ENCODE results near the gene DPP3.
A peak's percentile ranks its signal among the peaks of the same experiment; 100 is the strongest.
"Not testable (repeated sequence)": the region's sequence is repeated elsewhere in the genome, so short reads cannot be mapped to it uniquely, and the experiment has no call there.

DPP3 gene

DNA sequence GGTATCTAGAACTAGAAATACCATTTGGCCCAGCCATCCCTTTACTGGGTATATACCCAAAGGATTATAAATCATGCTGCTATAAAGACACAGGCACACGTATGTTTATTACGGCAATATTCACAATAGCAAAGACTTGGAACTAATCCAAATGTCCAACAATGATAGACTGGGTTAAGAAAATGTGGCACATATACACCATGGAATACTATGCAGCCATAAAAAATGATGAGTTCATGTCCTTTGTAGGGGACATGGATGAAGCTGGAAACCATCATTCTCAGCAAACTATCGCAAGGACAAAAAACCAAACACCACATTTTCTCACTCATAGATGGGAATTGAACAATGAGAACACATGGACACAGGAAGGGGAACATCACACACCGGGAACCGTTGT lies 16.1 kb upstream of the DPP3 start:
- DNase-seq, result not testable (repeated sequence)

DNA sequence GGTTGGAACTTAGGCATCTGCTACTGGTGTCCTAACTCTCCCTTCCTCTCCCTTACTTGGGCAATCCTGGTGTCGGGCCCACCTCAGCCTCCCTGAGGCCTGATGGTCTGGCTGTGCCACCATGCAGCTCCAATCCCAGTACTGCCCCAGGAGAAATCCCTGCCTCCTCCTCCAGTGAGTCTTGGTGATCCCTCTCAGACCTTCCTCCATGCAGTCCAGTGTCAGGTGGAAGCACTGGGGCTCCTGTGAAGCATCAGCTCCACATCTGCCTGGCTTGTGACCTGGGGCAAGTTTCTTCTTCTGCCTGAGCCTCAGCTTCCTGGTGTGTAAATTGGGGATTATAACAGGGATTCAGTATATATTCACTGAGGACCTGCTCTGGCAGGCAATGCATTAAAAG lies 15.3 kb upstream of the DPP3 start:
- DNase-seq, result no peak

DNA sequence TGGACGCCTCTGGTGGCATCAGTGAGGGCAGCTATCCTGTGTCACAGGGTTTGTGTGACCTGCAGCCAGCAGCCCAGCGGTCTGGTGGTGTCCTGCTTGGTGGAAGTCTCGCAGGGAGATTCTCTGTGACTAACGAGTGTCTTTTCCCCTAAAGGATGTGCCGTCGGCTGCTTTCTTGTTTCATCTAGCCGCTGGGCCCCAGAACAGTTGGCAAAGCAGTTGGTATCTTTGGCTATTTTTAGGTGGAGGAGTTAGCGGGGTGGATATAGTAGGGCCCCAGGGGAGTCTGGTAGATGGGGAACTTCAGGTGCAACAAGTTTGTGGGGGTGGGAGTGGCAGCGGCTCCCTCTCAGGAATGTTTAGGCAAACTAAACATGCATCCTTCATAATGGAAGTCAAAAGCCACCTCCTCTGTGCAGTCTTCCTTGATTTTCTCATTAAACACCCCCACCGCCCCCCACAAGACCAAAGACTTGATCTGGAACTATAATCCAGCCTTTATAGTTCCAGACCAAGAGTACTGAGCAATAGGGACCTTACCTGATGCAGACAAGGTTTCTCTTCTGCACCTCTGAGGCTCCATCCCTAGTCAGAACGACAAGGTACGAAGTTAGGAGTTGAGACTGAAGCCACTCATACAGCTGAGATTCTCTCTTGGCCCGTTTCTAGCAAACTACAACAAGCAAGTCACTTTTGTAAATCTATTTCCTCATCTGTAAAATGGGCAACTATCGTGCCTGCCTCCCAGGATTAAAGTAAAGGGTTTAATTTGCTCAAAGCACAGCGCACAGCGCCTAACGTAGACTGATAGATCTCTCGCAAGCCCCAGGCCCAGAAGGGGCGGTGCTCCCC lies 14.6 kb upstream of the DPP3 start:
- DNase-seq, result no peak

DNA sequence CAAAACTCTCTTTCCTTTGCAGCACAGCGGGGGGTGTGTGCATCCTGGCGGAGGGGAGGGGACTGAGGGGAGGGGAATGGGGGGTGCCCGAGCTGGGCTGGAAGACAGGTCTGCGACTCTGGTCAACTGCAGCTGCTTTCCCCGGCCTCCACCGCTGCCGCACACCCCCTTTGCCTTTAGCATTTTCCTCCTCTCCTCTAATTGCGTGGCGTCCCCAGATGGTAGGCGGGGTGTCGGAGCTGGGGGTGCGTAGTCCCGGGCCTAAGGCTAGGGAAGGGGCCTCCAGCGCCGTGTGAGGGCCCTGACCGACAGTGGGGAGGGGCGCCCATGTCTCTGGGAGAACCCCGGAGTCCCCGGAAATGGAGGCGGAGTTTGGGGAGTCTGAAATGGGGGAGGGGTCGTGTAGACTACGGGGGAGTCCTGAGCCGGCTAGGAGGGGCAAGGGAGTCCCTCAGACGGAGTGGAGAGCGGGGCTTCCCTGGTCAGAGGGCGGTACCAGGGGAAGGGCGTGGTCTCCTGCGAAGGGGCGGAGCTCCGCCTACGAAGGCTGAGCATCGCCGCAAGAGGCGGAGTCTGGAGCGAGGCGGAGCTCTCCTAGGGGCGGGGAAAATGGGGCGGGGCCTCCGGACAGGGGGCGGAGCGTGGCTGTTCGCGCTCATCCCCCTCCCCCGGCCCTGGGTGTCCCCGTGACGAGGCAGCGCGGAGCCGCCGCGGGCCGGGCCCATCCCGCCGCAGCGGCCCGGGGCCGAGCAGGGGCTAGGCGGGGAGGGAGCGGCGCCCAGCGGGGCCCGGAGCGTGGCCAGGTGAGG lies 13.8 kb upstream of the DPP3 start, which contains the start of gene PELI3:
Gene PELI3, plus strand, starts transcription at position 681 of the 809 bp plus-strand sequence. CDS start 1,224 bp downstream, outside the sequence.
- DNase-seq, result peak; percentile 31 to 96 (median 88)

DNA sequence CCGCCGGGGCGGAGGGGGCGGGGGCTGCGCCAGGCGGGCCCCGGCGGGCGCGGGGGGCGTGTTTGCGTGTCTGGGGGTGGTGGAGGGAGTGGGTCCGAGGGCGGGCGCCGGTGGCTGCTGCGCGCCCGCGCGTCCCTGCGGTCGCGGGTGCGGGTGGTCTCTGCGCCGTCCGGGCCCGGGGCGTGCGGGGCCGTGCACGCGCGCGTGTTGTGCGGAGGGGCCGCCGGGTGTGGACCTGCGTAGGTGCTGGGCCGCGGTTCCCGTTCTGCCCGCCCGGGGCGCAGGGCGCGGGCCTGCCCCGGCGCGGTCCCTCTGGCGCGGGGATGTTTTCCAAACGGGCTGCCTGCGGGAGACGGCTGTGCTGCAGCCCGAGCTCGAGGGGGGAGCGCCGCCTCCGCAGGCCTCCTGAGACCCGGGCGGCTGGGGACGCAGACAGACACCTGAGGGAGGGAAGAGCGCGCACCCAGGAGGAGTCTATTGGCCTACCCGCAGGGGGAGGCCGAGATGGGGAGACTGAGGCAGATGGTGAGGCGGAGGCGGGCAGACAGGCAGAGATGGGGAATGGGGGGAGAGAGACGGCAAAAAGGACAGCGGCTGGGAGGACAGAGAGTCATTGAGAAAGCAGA lies 13.1 kb upstream of the DPP3 start:
- DNase-seq, result peak in 9 of 58 donors; percentile 15 to 64 (median 41)

DNA sequence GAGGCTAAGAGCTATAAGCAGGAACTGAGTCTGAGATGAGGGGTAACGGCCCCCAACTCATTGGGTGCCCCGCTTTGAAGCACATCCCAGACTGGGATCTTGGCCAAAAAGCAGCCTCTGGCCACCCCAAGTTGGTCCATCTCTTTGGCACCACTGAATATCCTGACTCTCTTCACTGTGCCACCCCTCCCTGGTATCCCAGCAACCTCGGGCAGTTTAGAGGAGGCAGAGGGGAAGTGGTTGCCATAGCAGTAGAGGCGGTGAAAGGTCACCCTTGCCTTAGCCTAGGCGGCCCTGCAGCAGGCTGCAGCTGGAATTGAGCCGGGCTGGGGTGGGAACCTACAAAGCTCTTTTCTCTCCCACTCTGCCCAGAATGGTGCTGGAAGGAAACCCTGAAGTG lies 12.5 kb upstream of the DPP3 start:
- DNase-seq, result peak in 3 of 58 donors; percentile 7 to 35 (median 13)

DNA sequence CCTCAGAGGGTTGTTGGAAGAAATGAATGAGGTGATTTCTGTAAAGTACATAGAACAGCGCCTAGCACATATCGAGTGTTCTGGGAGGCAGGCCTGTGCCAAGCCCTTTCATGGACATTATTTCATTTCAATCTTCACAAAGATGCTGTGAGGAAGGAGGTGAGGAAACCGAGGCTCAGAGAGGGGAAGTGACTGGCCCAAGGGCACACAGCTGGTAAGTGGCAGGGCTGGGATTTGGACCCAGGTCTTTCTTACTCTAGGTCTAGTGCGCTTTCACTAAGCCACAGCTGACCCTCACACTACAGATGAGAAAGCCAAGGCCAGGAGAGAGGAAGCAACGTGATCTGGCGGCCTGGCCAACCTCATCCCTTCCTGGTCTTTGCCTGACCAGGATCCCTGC lies 11.5 kb upstream of the DPP3 start:
- no peak for DNase-seq

DNA sequence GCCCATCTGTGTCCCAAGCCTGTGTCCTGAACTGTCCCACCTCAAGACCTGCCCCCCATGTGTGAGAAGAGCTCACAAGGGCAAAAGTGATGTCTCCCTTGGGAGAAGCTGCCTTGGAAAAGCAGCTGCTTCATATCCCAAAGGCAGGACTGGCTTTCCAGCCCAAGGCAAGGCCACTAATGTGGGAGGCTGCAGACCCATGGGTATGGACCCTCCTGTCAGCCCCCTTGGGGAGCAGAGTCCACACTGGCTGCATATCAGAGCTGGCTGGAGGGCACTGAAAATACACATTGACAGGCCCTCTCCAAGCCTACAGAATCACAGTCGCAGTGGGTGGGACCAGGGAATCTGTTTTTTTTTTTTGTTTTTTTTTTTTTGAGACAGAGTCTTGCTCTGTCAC lies 10.8 kb upstream of the DPP3 start:
- DNase-seq, result no peak

DNA sequence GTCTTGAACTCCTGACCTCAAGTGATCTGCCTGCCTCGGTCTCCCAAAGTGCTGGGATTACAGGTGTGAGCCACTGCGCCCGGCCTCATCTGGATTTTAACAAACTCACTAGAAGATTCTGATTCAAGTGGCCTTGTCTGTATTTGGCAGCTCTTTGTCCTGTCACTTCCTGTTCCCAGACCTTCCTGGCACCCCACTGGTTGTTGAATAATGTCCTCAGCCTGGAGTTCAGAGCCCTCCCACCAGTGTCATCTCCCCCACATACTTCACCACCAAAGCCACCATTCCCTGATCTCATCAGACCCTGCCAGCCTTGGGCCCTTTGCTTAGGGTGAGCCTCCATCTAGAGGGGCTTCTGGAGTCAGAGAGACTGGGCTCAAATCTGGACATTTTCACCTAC lies 10.2 kb upstream of the DPP3 start:
- DNase-seq, result no peak

DNA sequence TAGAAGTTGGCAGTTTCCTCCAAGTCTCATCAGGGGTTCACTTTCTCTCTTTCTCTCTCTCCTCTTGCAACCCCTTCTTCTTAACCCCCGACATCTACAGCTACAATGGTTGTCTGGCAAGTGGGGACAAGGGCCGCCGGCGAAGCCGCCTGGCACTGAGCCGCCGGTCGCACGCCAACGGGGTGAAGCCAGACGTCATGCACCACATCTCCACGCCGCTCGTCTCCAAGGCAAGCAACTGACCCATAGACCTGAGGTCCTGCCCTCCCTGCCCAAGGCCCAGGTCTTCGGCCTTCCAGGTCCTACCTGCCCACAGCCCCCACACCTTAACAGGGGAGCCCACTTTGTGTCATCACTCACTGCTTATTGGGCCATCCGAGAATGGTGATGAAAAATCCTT lies 9.1 kb upstream of the DPP3 start:
- DNase-seq, result no peak

DNA sequence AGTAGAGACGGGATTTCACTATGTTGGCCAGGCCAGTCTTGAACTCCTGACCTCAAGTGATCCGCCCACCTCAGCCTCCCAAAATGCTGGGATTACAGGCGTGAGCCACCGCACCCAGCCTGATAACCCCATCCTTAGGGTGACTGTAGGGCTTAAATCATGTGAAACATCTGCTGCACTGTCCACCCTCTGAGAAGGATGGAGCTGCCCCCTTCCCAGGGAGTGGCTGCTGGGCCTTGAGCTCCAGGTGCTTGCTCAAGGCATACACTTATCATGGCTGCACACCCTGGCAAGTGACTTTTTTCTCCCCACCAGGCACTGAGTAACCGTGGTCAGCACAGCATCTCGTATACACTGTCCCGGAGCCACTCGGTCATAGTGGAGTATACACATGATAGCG lies 8.2 kb upstream of the DPP3 start:
- no peak for DNase-seq

DNA sequence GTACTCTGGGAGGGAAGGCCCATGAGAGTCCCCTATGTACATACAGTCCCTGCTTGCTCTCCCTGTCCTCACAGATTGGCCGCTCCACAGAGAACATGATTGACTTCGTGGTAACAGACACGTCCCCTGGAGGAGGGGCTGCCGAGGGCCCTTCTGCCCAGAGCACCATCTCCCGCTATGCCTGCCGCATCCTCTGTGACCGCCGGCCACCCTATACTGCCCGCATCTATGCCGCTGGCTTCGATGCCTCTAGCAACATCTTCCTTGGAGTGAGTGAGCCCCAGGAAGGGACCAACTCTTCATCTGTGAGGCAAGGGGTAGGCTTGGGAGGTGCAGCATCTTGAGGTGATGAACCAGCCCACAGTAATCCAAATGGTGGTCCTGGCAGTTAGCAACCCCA lies 7.1 kb upstream of the DPP3 start:
- no peak for DNase-seq

DNA sequence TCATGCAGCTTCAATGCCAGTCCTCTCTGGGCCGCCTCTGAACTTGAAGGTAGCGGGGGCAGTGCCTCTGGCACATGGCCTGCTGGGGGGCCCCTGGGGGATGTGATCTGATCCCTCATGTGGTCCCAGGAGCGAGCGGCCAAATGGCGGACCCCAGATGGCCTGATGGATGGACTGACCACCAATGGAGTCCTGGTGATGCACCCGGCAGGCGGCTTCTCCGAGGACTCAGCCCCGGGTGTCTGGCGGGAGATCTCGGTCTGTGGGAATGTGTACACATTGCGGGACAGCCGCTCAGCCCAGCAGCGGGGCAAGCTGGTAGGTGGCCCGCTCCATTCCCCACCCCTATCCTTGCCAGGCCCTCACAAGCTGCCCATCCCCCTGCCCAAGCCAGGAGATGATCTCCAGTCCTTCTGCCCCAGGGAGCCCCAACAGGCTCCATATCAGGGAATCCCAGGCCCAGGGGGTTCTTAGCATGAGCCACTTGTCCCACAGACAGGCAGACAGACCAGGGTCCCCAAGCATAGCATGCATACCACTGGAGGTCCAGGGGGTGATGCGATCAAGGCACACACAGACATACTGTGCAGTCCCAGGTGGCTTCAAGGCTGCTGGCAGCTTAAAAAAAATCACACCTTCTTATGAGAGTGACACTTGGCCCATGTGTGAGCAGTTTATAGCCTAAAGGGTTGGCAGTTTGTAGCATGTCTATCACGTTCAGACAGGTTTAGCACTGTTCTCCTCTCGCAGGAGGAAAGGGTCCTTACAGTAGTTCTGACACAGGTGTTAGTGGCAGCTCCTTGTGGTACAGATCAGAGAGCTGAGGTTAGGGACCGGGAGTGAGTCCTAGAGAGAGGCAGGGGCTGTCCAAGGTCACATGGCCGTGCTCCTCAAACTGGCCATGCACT lies 6.4 kb upstream of the DPP3 start:
- no peak for DNase-seq

DNA sequence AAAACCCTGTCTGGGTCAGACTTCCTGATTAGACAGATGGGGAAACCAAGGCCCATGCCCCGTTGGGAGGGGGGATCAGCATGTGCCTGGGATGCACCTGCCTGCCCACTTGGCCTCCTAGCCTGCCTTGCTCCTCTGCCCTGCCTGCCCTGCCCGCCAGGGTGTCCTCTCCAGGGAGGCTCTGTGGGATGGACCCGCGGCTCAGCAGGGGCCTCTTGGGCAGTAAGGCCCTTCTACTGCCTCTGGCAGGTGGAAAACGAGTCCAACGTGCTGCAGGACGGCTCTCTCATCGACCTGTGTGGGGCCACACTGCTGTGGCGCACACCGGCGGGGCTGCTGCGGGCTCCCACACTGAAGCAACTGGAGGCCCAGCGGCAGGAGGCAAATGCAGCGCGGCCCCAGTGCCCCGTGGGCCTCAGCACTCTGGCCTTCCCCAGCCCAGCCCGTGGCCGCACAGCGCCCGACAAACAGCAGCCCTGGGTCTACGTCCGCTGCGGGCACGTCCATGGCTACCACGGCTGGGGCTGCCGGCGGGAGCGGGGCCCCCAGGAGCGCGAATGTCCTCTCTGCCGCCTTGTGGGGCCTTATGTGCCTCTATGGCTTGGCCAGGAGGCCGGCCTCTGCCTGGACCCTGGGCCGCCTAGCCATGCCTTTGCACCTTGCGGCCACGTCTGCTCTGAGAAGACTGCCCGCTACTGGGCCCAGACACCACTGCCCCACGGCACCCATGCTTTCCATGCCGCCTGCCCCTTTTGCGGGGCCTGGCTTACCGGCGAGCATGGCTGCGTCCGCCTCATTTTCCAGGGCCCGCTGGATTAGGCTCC lies 4.7 kb upstream of the DPP3 start:
- DNase-seq, result no peak

DNA sequence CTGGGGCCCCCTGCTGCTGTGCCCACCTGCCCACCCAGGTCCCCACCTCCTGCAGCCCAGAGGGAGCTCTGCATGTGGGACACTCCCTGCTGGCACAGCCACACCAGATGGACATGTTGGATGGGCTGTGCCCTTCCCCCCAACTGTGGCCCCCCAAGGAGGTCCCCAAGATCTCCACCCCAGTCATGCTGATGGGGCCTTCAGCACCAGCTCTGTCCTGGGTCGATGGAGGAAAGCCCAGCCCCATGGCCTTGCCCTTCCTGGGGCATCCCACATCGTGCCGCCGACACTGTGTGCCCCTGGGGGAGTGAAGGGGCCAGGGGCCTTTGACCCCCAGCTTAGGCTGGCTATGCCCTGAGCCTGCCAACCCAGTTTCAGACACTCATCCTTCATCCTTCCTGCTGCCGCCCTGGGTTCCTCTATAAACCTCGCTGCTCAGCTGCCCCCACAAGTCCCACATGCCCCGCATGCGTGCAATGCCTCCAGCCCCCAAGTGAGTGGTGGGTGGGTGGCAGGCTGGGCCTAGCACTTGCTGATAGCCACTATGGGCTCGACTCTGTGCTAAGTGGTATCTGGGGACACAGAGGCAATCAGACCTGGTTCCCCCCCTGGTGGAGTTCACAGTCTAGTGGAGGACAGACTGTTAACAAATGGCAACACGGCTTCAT lies 3.9 kb upstream of the DPP3 start:
- DNase-seq, result no peak

DNA sequence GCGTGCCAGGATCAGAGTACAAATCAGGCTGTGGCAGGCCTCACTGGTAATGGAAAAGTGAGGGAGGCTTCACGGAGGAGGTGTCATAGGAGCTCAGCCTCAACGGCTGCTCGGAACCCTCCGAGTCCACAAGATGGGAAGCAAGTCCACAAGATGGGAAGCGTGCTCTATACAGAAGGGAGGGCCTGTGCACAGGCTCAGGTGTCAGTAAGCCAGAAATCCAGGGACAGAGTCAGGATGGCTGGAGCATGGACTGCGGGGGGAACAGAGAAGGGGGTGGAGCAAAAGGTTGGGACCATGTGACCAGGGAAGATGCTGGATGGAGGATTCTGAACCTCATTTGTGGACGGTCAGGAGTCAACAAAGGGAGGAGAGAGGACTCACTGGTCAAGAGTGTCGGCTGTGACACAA lies 3.4 kb upstream of the DPP3 start:
- DNase-seq, result peak in 4 of 58 donors; percentile 10 to 20 (median 15)

DNA sequence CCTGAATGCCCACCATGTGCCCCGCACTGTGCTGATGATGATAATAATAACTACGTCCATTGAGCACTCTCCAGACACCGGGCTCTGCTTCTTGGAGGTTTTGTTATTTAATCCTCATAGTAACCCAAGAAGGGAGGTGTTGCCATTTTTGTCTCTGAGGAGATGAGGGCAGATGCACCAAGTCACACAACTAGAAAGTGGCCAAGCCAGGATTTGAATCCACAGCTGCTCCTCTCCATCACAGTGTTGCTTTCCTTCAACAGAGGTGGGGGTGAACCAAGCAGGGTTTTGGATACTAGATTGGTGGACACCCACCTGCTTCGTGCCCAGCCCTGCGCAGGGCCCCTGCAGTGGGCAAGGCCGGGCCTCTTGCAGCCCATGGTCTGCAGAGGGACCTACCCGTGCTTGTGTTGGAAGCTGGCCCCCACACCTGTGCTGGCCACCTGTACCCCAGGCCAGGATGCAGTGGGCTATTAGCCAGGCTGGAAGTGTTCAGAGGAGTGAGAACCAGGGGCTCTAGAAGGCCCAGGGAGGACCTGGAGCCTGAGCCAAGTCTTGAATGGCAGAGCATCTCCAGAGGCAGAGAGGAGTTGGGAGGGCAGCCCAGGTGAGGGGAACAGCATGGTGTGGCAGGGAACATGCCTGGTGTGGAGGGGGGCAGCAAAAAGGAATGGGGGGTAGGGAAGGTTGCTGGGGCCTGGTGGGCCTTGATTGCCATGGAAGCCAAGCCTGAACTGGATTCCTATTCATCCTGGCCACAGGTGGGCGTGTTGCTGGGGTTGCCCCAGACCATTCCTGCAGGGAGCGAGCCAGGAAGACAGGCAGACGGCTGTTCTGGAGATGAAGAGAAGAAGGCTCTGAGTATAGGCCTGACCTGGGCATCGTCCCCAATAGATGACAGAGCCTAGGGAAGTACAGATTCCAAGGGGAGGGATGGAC lies 2.7 kb upstream of the DPP3 start:
- no peak for DNase-seq

DNA sequence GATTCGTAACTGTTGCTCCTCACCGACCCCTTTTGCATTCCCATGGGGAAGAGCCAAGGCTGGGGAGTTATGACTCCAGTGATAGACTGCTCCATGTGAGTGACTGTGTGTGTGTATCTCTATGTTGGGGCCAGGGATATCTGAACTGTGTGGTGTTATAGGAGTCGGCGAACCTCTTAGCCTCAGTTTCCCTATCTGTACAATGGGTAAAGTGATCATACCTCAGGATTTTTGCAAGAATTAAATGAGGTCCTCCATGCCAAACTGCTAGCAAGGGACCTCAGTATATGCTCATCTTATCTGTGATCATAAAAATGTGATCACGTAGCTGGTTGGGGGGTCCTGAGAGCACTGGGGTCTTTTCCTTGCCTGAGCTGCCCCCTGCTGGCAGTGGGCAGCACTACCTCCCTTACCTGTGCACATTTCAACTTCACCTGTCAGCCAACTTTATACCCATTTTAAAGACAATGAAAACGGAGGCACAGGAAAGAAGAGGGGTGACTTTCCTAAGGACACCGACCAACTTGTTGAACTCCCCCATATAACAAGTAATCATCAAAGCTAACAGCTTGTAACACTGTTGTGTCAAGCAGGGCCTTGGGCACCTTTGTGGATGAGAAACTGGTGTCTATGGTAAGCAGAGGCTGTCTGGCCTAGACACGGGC lies 1.4 kb upstream of the DPP3 start:
- peak in 1 of 58 donors; percentile 26 for DNase-seq
